LNCaP clone FGC (cell line): Measurements from ENCODE around the gene MYADM.

Experiments used
- DNase-seq: peaks from one replicate; pipeline ENCODE4 v3.0.0-alpha.2; 2011; ENCODE audit warnings: low read depth
- H3K4me3 ChIP-seq: 2 replicates; pipeline ENCODE4 v1.5.1; 2011; ENCODE audit warnings: mild to moderate bottlenecking, low read depth, low read length, control low read depth
- CTCF ChIP-seq: IDR thresholded peaks from 2 replicates; pipeline ENCODE4 v1.5.1; 2012; ENCODE audit warnings: mild to moderate bottlenecking; ENCODE audit not compliant: control insufficient read depth, insufficient read depth; ENCODE audit errors: extremely low read depth

MYADM gene

GRCh38 chr19:53916004-53916403 lies 48.3 kb downstream of the MYADM start:
- DNase-seq: no peak
- H3K4me3 ChIP-seq: no peak overlapping the region
- no peak for TF ChIP-seq CTCF

GRCh38 chr19:53917356-53917755 lies 49.7 kb downstream of the MYADM start:
- no peak for DNase-seq
- H3K4me3 ChIP-seq: no peak overlapping the region
- no peak for TF ChIP-seq CTCF
